Measurements from ENCODE around the gene NDE1.
"Not testable (repeated sequence)": the region's sequence is repeated elsewhere in the genome, so short reads cannot be mapped to it uniquely, and the experiment has no call there.

NDE1 gene

GRCh38 chr16:15691046-15691445, 41.0 kb downstream of the NDE1 start:
- DNase-seq = no peak

DNA sequence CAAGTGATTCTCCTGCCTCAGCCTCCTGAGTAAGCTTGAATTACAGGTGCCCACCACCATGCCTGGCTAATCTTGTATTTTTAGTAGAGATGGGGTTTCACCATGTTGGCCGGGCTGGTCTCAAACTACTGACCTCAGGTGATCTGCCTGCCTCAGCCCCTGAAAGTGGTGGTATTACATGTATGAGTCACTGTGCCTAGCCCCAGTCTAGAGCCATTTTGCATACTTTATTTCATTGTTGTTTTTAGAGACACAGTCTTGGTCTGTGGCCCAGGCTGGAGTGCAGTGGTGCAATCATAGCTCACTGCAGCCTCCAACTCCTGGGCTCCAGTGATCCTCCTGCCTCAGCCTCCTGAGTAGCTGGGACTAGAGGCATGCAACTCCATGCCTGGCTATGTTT, 42.5 kb downstream of the NDE1 start:
- not testable (repeated sequence) for DNase-seq

- no peak for DNase-seq
Observed at GRCh38 chr16:15694499-15694898, 44.5 kb downstream of the NDE1 start.

GRCh38 chr16:15699819-15700218, 49.8 kb downstream of the NDE1 start:
- DNase-seq = no peak

- no peak for DNase-seq
Observed at GRCh38 chr16:15701367-15701766, 51.3 kb downstream of the NDE1 start.

DNA sequence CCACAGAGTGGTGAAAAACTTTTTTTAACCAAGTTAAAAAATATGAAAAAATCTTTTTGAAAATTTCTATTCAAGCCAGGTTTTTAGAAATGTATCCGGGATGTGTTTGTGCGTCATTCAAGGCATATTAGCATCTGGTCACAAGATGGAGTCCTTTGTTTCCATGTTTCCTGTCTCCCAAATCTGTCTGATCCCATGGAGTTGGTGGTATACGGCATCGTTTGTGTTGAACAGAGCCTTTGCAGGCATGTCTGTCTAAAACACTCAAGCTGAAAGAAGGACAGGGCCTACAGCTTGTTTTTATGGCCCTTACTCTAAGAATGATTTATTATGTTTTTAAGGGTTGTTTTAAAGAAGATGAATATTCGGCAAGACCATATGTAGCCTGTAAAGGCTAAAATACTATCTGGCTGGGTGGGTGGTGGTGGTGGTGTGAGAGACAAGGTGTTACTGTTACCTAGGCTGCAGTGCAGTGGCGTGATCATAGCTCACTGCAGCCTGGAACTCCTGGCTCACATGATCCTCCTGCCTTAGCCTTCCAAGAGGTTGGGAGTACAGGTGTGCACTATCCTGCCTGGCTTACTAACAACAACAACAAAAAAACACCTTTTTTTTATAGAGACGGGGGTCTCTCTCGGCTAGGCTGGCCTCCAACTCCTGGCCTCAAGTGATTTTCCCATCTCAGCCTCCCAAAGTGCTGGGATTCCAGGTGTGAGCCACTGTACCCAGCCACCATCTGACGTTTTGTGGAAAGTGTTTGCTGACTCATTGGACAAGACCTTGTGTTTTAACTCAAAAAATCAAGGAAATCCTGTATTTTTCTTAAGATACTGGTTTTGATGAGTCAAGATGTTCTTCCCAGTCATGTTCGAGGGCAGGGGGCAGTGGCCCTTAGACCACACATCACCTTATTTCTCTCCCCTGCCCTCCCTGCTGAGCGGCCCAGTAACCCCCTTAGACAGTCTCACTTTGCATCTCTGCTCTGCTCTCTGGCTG, 52.2 kb downstream of the NDE1 start:
- no peak for DNase-seq

GRCh38 chr16:15703029-15703736, 53.1 kb downstream of the NDE1 start:
- DNase-seq = no peak

- peak in 50 of 56 donors; percentile 2 to 89 (median 58) for DNase-seq
Observed at GRCh38 chr16:15704545-15704987, 54.5 kb downstream of the NDE1 start.

DNA sequence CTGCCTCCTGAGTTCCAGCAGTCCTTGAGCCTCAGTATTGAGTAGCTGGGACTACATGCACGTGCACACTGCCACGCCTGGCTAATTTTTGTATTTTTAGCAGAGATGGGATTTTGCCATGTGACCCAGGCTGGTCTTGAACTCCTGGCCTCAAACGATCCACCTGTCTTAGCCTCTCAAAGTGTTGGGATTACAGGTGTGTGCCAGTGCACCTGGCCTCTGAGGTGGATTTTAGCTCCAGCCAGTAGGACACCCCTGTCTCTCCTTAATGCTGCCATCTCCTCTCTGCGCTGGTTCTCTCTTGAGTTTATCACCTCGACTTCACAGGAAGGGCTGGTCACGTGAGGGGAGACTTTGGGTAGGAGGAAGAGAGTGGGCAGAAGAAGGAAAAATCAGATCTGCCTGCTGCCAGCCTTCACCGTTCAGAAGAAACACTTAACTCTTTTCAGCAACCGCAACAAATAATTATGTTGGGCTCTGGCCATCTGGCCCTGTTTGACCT, 55.1 kb downstream of the NDE1 start:
- no peak for DNase-seq

GRCh38 chr16:15707332-15707731, 57.3 kb downstream of the NDE1 start:
- DNase-seq = no peak

- no peak for DNase-seq
Observed at GRCh38 chr16:15708096-15708495, 58.1 kb downstream of the NDE1 start.

DNA sequence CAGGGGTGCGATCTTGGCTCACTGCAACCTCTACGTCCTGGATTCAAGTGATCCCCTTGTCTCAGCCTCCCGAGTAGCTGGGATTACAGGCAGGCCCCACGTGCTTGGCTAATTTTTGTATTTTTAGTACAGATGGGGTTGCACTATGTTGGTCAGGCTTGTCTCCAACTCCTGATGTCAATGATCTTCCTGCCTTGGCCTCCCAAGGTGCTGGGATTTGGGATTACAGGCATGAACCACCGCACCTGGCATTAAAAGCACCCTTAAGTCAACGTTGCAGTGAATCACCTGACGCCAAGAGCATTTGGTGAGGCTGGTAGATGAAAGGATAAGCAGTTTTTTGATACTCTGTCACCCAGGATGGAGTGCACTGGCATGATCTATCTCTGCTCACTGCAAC, 59.0 kb downstream of the NDE1 start:
- no peak for DNase-seq

DNA sequence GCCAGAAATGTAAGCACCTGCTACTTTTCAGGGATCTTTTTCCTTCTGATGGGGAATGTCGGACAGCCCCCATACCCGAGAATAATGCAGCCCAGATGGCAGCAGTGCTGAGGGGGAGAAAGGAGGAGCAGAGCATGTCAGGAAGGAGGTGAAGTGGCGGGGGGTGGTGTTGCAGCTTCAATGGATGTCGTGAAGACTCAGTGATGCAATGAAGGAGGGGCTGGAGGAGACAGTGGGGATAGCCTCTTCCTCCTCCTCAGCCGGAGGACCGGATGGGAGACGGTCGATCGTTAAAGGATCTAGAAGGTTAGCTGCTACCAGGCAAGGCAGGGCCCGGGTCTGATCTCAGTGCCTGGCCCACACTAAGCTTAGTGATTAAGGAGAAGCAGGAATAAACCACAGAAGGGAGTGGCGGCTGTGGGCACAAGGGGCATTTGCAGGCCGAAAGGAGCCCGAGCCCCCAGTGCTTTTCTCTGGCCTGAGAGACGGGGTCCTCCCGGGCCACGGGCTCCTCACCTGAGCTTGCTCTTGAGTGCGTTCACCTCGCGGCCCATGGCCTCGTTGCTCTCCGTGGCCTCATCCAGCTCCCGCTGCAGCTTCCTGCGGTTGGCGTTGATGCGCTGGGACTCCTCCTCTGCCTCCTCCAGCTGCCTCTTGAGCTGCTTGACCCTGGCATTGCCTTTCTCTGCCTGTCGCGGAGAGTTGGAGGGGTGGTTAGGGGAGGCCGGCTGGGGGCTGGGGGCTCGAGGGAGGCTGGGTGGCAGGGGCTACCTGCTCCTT, 64.5 kb downstream of the NDE1 start:
- no peak for DNase-seq

DNA sequence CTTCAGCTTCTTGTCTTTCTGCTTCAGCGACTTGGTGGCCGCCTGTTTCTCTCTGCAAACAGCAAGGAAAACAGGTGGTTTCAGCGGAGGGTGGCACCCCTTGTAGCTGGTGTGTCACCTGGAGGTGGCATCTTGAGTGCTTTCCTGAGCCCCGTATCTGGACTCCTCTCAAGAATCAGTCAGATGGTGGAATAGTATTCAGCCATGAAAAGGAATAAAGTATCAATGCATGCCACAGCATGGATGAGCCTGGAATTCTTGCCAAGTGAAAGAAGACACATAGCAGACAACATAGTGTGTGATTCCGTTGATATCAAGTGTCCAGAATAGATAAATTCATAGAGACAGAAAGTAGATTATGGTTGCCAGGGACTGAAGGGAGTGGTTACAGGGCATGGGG, 65.2 kb downstream of the NDE1 start:
- no peak for DNase-seq

DNA sequence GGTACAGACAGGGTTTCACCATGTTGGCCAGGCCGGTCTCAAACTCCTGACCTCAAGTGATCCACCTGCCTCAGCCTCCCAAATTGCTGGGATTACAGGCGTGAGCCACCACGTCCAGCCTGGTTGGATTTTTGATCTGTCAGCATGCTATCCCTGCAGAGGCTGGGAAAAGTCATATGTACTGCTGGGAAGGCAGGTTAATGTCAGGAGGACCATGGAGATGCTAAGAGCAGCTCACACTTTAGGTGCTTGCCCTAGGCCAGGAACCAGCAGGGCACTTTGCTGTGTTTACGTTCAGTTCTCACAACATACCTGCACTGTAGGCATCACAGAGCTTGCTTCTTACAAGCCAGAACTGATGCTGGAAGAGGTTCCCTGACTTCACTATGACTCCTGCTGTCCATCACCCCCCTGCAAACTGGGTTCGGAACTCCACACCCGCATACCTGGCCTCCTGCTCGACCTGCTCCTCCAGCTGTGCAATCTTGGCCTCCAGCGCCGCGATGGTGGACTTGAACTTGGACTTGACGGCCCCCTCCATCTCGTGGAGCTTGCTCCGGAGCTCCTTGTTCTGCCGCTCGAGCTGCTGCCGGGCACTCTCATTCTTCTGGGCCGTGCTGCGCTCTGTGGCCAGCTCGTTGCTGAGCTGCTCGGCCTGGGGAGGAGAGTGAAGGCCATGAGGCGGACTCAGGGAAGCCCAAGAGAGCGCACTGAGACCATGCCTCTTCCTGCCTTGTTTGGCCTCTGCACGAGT, 66.8 kb downstream of the NDE1 start:
- DNase-seq = no peak

DNA sequence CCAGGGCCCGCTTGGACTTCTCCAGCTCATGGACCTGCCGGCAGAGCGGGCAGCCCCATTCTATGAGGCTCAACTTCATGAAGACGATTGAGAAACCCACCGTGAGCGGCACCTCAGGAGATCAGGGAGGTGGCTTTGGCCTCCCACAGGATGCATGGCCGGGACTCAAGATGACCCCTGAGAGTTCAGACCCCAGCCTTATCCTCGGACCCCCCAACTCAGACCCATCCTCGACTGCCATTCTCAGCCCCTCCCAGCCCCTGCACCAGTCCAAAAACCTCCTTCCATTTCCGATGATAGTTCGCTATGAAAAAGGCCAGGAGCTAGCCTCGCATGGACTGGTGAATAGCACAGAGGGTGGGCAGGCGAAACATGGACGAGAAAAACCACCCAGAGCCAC, 71.0 kb downstream of the NDE1 start:
- DNase-seq = no peak

GRCh38 chr16:15723808-15724207, 73.8 kb downstream of the NDE1 start:
- DNase-seq = no peak

DNA sequence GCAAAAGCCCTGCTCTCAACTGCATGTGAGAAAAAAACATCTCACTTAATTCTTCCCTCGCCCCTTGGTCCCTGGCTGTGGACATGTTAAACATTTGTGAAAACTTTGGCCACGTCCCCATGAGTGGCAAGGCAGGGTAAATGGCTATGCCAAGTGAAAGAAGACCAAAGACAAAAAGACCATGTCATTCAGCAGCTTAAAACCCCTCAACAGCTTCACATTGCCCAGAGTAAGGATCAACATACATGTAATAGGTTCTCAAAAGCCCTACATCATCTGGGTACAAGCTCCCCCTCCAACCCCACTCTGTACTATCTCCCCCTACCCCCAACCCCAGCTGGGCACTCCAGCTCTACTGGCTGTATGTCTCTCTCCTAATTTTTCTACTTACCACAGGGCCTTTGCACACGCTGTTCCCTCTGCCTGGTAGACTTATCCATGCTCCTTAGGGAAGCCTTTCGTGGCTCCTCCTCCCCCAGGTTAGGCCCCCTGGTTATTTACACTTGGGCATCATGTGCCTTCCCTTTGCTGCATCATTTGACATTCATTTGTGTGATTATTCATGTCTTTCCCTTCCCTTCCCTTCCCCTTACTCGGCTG, 75.7 kb downstream of the NDE1 start:
- DNase-seq = no peak

GRCh38 chr16:15726715-15727114, 76.7 kb downstream of the NDE1 start:
- no peak for DNase-seq

DNA sequence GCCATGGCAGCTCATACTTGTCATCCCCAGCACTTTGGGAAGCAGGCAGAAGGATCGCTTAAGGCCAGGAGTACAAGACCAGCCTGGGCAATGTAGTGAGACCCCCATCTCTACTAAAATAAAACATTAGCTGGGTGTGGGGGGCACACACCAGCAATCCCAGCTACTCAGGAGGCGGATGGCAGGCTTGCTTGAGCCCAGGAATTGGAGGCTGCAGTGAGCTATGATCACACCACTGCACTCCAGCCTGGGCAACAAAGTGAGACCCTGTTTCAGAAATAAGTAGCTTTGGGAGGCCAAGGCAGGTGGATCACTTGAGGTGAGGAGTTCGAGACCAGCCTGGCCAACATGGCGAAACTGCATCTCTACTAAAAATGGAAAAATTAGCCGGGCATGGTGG, 77.7 kb downstream of the NDE1 start:
- not testable (repeated sequence) for DNase-seq

Data from nucleus accumbens (tissue), 56 donors.